Activated CD4-positive, alpha-beta T cell treated with anti-CD3 and anti-CD28 coated beads, Interleukin-2, amount 50 U/mL, for 24 hours (primary cell): ENCODE results near the gene EML5.
"Not testable (repeated sequence)": the region's sequence is repeated elsewhere in the genome, so short reads cannot be mapped to it uniquely, and the experiment has no call there.

Experiments used
- DNase-seq, 2 donors: peaks; one replicate each; pipeline ENCODE4 v3.0.0-alpha.2; 2020; ENCODE audit warnings: low read depth in 1 of 2, low spot score in 1 of 2

EML5 gene

GRCh38 chr14:88792473-88793258 lies at the start of gene EML5:
EML5 (minus strand) TSS chr14:88792953; CDS start chr14:88792503, 450 bp downstream.
- peak; percentile 68 to 71 for DNase-seq

GRCh38 chr14:88842414-88842813 lies 49.7 kb upstream of the EML5 start:
- DNase-seq, result no peak

- DNase-seq, result no peak
Observed at GRCh38 chr14:88841741-88842140, 49.0 kb upstream of the EML5 start.

- DNase-seq, result no peak
Observed at GRCh38 chr14:88840926-88841325, 48.2 kb upstream of the EML5 start.

- no peak for DNase-seq
Observed at GRCh38 chr14:88838015-88838414, 45.3 kb upstream of the EML5 start.

GRCh38 chr14:88837495-88837894 lies 44.7 kb upstream of the EML5 start:
- no peak for DNase-seq

- no peak for DNase-seq
Observed at GRCh38 chr14:88835661-88836060, 42.9 kb upstream of the EML5 start.

GRCh38 chr14:88834883-88835431 lies 42.2 kb upstream of the EML5 start:
- DNase-seq, result no peak

- DNase-seq, result no peak
Observed at GRCh38 chr14:88831284-88831683, 38.5 kb upstream of the EML5 start.

GRCh38 chr14:88829685-88830302 lies 37.0 kb upstream of the EML5 start:
- DNase-seq, result no peak

- no peak for DNase-seq
Observed at GRCh38 chr14:88829188-88829587, 36.4 kb upstream of the EML5 start.

- DNase-seq, result no peak
Observed at GRCh38 chr14:88825503-88825902, 32.8 kb upstream of the EML5 start.

- DNase-seq, result no peak
Observed at GRCh38 chr14:88825078-88825458, 32.3 kb upstream of the EML5 start.

GRCh38 chr14:88824314-88825077 lies 31.7 kb upstream of the EML5 start, which contains the start of gene TTC8:
TTC8 (plus strand) TSS chr14:88824651; CDS start chr14:88824708, 57 bp downstream.
- peak; percentile 66 to 73 for DNase-seq

- no peak for DNase-seq
Observed at GRCh38 chr14:88823968-88824313, 31.2 kb upstream of the EML5 start.

GRCh38 chr14:88821888-88822287 lies 29.1 kb upstream of the EML5 start:
- DNase-seq, result no peak

- DNase-seq, result no peak
Observed at GRCh38 chr14:88821378-88821777, 28.6 kb upstream of the EML5 start.

- DNase-seq, result not testable (repeated sequence)
Observed at GRCh38 chr14:88819674-88820073, 26.9 kb upstream of the EML5 start.

- DNase-seq, result no peak
Observed at GRCh38 chr14:88818018-88818417, 25.3 kb upstream of the EML5 start.

GRCh38 chr14:88815980-88816379 lies 23.2 kb upstream of the EML5 start:
- no peak for DNase-seq

- DNase-seq, result no peak
Observed at GRCh38 chr14:88808359-88808758, 15.6 kb upstream of the EML5 start.

- no peak for DNase-seq
Observed at GRCh38 chr14:88804477-88804876, 11.7 kb upstream of the EML5 start.
